Kidney (tissue), 14 donors: ENCODE results near the gene LRRC4C. TPM values are rescaled to one million over a fixed set of nuclear protein-coding genes. Genes with fewer than 3 reads are reported as not detected.

ENCODE experiments used
- DNase-seq, 5 donors: peaks; one replicate each; pipeline ENCODE4 v3.0.0-alpha.2; 2013 to 2020
- FAIRE-seq: peaks from 2 replicates; lab custom pipeline; 2012; peaks lifted over from hg19 to GRCh38; lab: Jason Lieb, UNC
- H3K27ac ChIP-seq, 2 donors: one replicate each; pipeline ENCODE4 v1.7.0; 2013; ENCODE audit warnings: low read depth in 2 of 2, low read length in 2 of 2, inconsistent platforms in 1 of 2
- H3K27me3 ChIP-seq: one replicate; pipeline ENCODE4 v1.7.1; 2013; ENCODE audit warnings: low read length, inconsistent platforms; ENCODE audit not compliant: control insufficient read depth, insufficient read depth
- H3K36me3 ChIP-seq, 3 donors: one replicate each; pipeline versions ENCODE4 v1.7.0 to v1.7.1; 2013; ENCODE audit warnings: low read length in 3 of 3, control low read depth in 1 of 3, inconsistent platforms in 1 of 3; ENCODE audit not compliant: insufficient read depth in 3 of 3, control insufficient read depth in 2 of 3
- H3K4me1 ChIP-seq, 3 donors: one replicate each; pipeline versions ENCODE4 v1.7.0 to v1.7.1; 2013; ENCODE audit warnings: low read length in 3 of 3, inconsistent platforms in 1 of 3, low read depth in 1 of 3; ENCODE audit not compliant: control insufficient read depth in 2 of 3, insufficient read depth in 2 of 3
- H3K4me3 ChIP-seq, 3 donors: one replicate each; pipeline versions ENCODE4 v1.7.0 to v1.8.1; 2013; ENCODE audit warnings: low read length in 3 of 3, control low read depth in 1 of 3, inconsistent platforms in 1 of 3
- H3K9ac ChIP-seq, 3 donors: one replicate each; pipeline versions ENCODE4 v1.7.0 to v1.7.1; 2013; ENCODE audit warnings: low read length in 3 of 3, control low read depth in 1 of 3, inconsistent platforms in 1 of 3
- H3K9me3 ChIP-seq, 3 donors: one replicate each; pipeline versions ENCODE4 v1.7.0 to v1.7.1; 2013; ENCODE audit warnings: low read length in 3 of 3, control low read depth in 1 of 3, inconsistent platforms in 1 of 3; ENCODE audit not compliant: control insufficient read depth in 2 of 3, insufficient read depth in 1 of 3
- intact Hi-C: fragments of 100-400 bp; cut with DNase I; formaldehyde crosslinking; loops from one replicate; pipeline ENCODE4 v1.11.1; 2022
- polyA plus RNA-seq: library from polyadenylated mRNA; stranded (reverse); fragments of 350-450 nt; fragmentation: Illumina TruSeq; extraction: RNeasy Lipid Tissue Mini Kit (QIAGEN cat#74804); gene quantifications from one replicate; pipeline ENCODE4 v1.2.3, GENCODE V29; 2014; ENCODE audit warnings: low read depth, low replicate concordance; ENCODE audit not compliant: insufficient read depth
- total RNA-seq: library from RNA; stranded (reverse); fragmentation: NEBNext Ultra II Directional; extraction: Animal tissue kit (Norgen Biotek cat#: 25700); gene quantifications from one replicate; pipeline ENCODE4 v1.2.1, GENCODE V29; 2021
- TF ChIP-seq, protein P1 (sequence below): IDR thresholded peaks from 3 replicates; pipeline ENCODE4 v1.5.1; 2012; ENCODE audit warnings: mild to moderate bottlenecking, moderate library complexity, borderline replicate concordance; ENCODE audit not compliant: insufficient read depth; ENCODE audit errors: extremely low read depth
- donor health status: control.
- donor health status: control.
- donor health status: control.
- donor health status: control.
- donor health status: control.
- donor health status: DM: yes; HTN: yes; CAD: no.
- donor health status: Normal renal cell carcinoma (clear cell type).

The LRRC4C gene
- total and polyA plus RNA-seq, 2 donors from 2014 or later = 0.26 to 1.6 TPM

DNA sequence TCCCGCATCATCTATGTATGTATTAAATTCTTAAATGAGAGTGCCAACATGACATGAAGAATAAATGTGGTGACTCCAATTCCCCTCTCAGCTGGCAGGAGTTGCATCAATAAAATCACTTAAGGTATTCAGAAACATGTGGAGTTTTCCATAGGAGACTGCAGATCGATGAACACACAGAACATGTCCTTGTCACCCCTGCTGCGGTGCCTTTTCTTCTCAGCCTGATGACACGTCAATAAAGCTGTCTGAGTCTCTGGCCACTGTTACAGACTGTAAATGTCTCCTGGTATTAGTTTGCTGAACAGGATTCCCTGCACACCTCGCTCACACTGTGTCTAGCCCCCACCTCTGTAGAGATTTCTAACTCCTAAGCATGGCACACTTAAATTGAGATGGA lies 460.5 kb downstream of the LRRC4C start:
- H3K9me3 ChIP-seq = no peaks in the 10 kb centered on the region
- H3K27me3 ChIP-seq = no peaks in the 10 kb centered on the region
- no peak overlapping the region for H3K4me3 ChIP-seq
- no peaks in the 10 kb centered on the region for H3K4me1 ChIP-seq
- H3K9ac ChIP-seq = no peak overlapping the region
- no peak overlapping the region for H3K27ac ChIP-seq
- TF ChIP-seq, protein P1, sequence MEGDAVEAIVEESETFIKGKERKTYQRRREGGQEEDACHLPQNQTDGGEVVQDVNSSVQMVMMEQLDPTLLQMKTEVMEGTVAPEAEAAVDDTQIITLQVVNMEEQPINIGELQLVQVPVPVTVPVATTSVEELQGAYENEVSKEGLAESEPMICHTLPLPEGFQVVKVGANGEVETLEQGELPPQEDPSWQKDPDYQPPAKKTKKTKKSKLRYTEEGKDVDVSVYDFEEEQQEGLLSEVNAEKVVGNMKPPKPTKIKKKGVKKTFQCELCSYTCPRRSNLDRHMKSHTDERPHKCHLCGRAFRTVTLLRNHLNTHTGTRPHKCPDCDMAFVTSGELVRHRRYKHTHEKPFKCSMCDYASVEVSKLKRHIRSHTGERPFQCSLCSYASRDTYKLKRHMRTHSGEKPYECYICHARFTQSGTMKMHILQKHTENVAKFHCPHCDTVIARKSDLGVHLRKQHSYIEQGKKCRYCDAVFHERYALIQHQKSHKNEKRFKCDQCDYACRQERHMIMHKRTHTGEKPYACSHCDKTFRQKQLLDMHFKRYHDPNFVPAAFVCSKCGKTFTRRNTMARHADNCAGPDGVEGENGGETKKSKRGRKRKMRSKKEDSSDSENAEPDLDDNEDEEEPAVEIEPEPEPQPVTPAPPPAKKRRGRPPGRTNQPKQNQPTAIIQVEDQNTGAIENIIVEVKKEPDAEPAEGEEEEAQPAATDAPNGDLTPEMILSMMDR = no peak
- H3K36me3 ChIP-seq = no peaks in the 10 kb centered on the region
- DNase-seq = no peak
- no peak for FAIRE-seq
- intact Hi-C loops = no loop called here

DNA sequence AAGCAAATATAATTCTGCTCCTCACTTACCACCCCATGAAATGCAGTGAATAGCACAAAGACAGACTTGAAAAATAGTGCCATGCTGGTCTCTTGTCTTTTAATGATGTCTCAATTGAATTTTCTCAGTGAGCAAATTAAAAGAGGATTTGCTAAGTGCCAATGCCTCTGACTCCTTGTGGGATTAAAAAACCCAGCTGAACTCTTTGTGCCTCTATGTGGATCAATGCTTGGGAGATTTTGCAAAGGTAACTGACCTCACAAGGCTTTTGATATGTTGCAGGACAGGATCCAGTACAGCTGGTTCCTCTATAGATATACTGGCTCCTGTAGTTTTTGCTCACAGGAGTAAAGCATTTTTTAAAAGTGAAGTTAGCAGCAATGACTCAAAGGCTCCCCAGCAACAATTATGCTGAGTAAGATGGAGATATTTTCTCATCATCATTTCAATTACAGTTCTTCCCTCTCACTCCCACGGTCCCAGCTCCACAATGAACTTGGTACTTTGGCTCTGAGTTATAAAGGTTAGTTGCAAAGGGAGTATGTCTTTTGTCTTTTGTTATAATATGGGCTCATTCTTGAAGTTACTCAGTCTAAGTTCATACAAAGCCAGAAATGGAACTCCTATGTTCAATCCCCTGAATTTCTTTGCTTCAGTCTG lies 471.5 kb downstream of the LRRC4C start:
- Histone ChIP-seq H3K4me1 (no peaks in the 10 kb centered on the region), H3K9ac (no peak overlapping the region), H3K27me3 (no peaks in the 10 kb centered on the region), H3K36me3 (no peaks in the 10 kb centered on the region), H3K27ac (no peak overlapping the region), H3K9me3 (peaks cover 0 to 3% (median 0%) of the 10 kb centered on the region in 3 donors), H3K4me3 (no peak overlapping the region)
- DNase-seq (no peak), FAIRE-seq (no peak)
- TF ChIP-seq, protein P1 = no peak
- intact Hi-C loops = no loop called here

DNA sequence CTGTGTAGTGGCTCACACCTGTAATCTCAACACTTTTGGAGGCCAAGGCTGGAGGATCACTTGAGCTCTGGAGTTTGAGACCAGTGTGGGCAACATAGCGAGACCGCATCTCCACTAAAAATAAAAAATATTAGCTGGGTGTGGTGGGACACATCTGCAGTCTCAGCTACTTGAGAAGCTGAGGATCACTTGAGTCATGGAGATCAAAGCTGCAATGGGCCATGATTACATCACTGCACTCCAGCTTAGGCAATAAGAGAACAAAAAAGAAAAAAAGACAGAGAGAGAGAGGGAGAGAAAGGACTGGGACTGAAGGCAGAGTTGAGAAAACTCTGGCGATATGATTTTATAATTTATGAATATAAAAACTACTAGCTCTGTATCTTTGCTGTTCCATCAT lies 473.1 kb downstream of the LRRC4C start:
- Histone ChIP-seq H3K4me3 (no peak overlapping the region), H3K27me3 (no peaks in the 10 kb centered on the region), H3K36me3 (no peaks in the 10 kb centered on the region), H3K4me1 (no peaks in the 10 kb centered on the region), H3K9me3 (peaks cover 0 to 3% (median 0%) of the 10 kb centered on the region in 3 donors), H3K9ac (no peak overlapping the region), H3K27ac (no peak overlapping the region)
- TF ChIP-seq, protein P1 = no peak
- intact Hi-C loops = no loop called here
- no peak for FAIRE-seq
- no peak for DNase-seq
